Tibial nerve (tissue), 4 donors: ENCODE results near the gene SLC38A10. TPM values are rescaled to one million over a fixed set of nuclear protein-coding genes. Genes with fewer than 3 reads are reported as not detected.

Source experiments
- DNase-seq, 2 donors: peaks; one replicate each; pipeline ENCODE4 v3.0.0-alpha.2; 2019; ENCODE audit warnings: low spot score in 2 of 2
- H3K27ac ChIP-seq, 4 donors: fragments of 200-600 bp; sonication (generic) in 3 of 4; one replicate each; pipeline ENCODE4 v1.5.1; 2017 to 2019; ENCODE audit warnings: mild to moderate bottlenecking in 1 of 4
- H3K27me3 ChIP-seq, 2 donors: fragments of 200-600 bp; sonication (generic) in 1 of 2; one replicate each; pipeline versions ENCODE4 v1.5.1 to v1.6.0; 2017 to 2019
- H3K36me3 ChIP-seq, 3 donors: fragments of 200-600 bp; sonication (generic); one replicate each; pipeline ENCODE4 v1.5.1; 2018 to 2019
- H3K4me1 ChIP-seq, 4 donors: fragments of 200-600 bp; sonication (generic) in 3 of 4; one replicate each; pipeline ENCODE4 v1.5.1; 2017 to 2019
- H3K4me3 ChIP-seq, 4 donors: fragments of 200-600 bp; sonication (generic) in 3 of 4; one replicate each; pipeline ENCODE4 v1.5.1; 2017 to 2019; ENCODE audit warnings: mild to moderate bottlenecking in 1 of 4, moderate library complexity in 1 of 4
- H3K9me3 ChIP-seq, 4 donors: fragments of 200-600 bp; sonication (generic) in 3 of 4; one replicate each; pipeline ENCODE4 v1.5.1; 2017 to 2019
- CTCF ChIP-seq, 5 experiments: fragments of 200-600 bp in 3 of 5; fragments of 450-650 bp in 2 of 5; sonication (generic) in 3 of 5; IDR thresholded peaks; one replicate each; pipeline ENCODE4 v1.5.1; 2016 to 2019; ENCODE audit warnings: antibody characterized with exemption in 5 of 5, mild to moderate bottlenecking in 3 of 5, moderate library complexity in 2 of 5
- EP300 ChIP-seq, 2 donors: sonication (generic); formaldehyde crosslinking; IDR thresholded peaks; one replicate each; pipeline ENCODE4 v1.6.1; 2017; ENCODE audit warnings: antibody characterized with exemption in 2 of 2, mild to moderate bottlenecking in 1 of 2
- POLR2A ChIP-seq, 2 donors: fragments of 450-650 bp; IDR thresholded peaks; one replicate each; pipeline ENCODE4 v1.6.1; 2017; ENCODE audit warnings: antibody characterized with exemption in 2 of 2, mild to moderate bottlenecking in 2 of 2, moderate library complexity in 2 of 2
- WGBS, 2 donors: methylation state at CpG; one replicate each; pipeline ENCODE4 v1.1.5; 2018; 5-methylcytosine and 5-hydroxymethylcytosine counted together
- total RNA-seq, 4 donors: library from RNA; depleted of rRNA; stranded (reverse); fragments of >200 nt; gene quantifications; one replicate each; pipeline ENCODE4 v1.1.0, GENCODE V29; 2016

Gene SLC38A10
- total RNA-seq, 4 donors from 2014 or later: 80.0 to 149 (median 123) TPM

- Histone ChIP-seq H3K9me3 (no peaks in the 10 kb centered on the region), H3K4me1 (peaks cover 0 to 28% (median 12%) of the 10 kb centered on the region in 4 donors), H3K27me3 (no peaks in the 10 kb centered on the region), H3K27ac (no peak overlapping the region), H3K4me3 (no peak overlapping the region), H3K36me3 (peaks cover 0 to 48% (median 0%) of the 10 kb centered on the region in 3 donors)
- TF ChIP-seq EP300 (IDR thresholded peaks at IDR 0.05) (no peak), POLR2A (IDR thresholded peaks at IDR 0.05) (no peak), CTCF (IDR thresholded peaks at IDR 0.05) (no peak)
- 68% methylated on average over 24 of the region's 24 CpGs for WGBS, 2 donors
- no peak for DNase-seq
These were observed 50.6 kb downstream of the SLC38A10 start for GRCh38 chr17:81244358-81245023.

GRCh38 chr17:81243333-81243664 is 51.8 kb downstream of the SLC38A10 start:
- Histone ChIP-seq H3K27ac (no peak overlapping the region), H3K27me3 (no peaks in the 10 kb centered on the region), H3K36me3 (peaks cover 0 to 47% (median 0%) of the 10 kb centered on the region in 3 donors), H3K4me1 (peaks cover 0 to 30% (median 12%) of the 10 kb centered on the region in 4 donors), H3K4me3 (no peak overlapping the region), H3K9me3 (no peaks in the 10 kb centered on the region)
- TF ChIP-seq EP300 (IDR thresholded peaks at IDR 0.05): no peak
- DNase-seq: no peak
- WGBS, 2 donors: 61 to 65% methylated on average over 10 of the region's 10 CpGs

GRCh38 chr17:81242421-81243332 is 52.4 kb downstream of the SLC38A10 start:
- peaks cover under 1 to 36% (median 18%) of the 10 kb centered on the region in 4 donors for H3K4me1 ChIP-seq
- DNase-seq: no peak
- TF ChIP-seq CTCF (IDR thresholded peaks at IDR 0.05) (no peak), EP300 (IDR thresholded peaks at IDR 0.05) (no peak), POLR2A (IDR thresholded peaks at IDR 0.05) (no peak)
- WGBS, 2 donors: 82% methylated on average over 25 to 27 of the region's 33 CpGs
- H3K36me3 ChIP-seq: peaks cover 0 to 47% (median 0%) of the 10 kb centered on the region in 3 donors
- no peak overlapping the region for H3K27ac ChIP-seq
- no peaks in the 10 kb centered on the region for H3K9me3 ChIP-seq
- no peaks in the 10 kb centered on the region for H3K27me3 ChIP-seq
- no peak overlapping the region for H3K4me3 ChIP-seq

GRCh38 chr17:81241648-81242420 is 53.3 kb downstream of the SLC38A10 start:
- Histone ChIP-seq H3K9me3 (no peaks in the 10 kb centered on the region), H3K4me1 (peaks cover 4 to 45% (median 23%) of the 10 kb centered on the region in 4 donors), H3K27me3 (no peaks in the 10 kb centered on the region), H3K27ac (no peak overlapping the region), H3K4me3 (no peak overlapping the region), H3K36me3 (peaks cover 0 to 45% (median 0%) of the 10 kb centered on the region in 3 donors)
- peak in 1 of 2 donors; percentile 49 for DNase-seq
- TF ChIP-seq POLR2A (IDR thresholded peaks at IDR 0.05) (no peak), EP300 (IDR thresholded peaks at IDR 0.05) (no peak), CTCF (IDR thresholded peaks at IDR 0.05) (peak; percentile 73 to 86 (median 82))
- WGBS, 2 donors: 32 to 39% methylated on average over 21 to 22 of the region's 26 CpGs

- WGBS, 2 donors: 86 to 88% methylated on average over 7 to 8 of the region's 10 CpGs
- no peak overlapping the region for H3K4me3 ChIP-seq
- H3K27me3 ChIP-seq: no peaks in the 10 kb centered on the region
- H3K36me3 ChIP-seq: peaks cover 0 to 45% (median 0%) of the 10 kb centered on the region in 3 donors
- H3K4me1 ChIP-seq: peaks cover 4 to 51% (median 25%) of the 10 kb centered on the region in 4 donors
- TF ChIP-seq CTCF (IDR thresholded peaks at IDR 0.05): no peak
- no peak for TF ChIP-seq EP300 (IDR thresholded peaks at IDR 0.05)
- no peak for TF ChIP-seq POLR2A (IDR thresholded peaks at IDR 0.05)
- no peaks in the 10 kb centered on the region for H3K9me3 ChIP-seq
- H3K27ac ChIP-seq: no peak overlapping the region
- no peak for DNase-seq
These were observed 53.9 kb downstream of the SLC38A10 start for GRCh38 chr17:81241203-81241602.
